Calu3 (cell line): ENCODE data around the gene ACTN1. TPM values are rescaled to one million over a fixed set of nuclear protein-coding genes. Genes with fewer than 3 reads are reported as not detected.

ENCODE experiments used
- BruUV-seq: library from RNA; stranded (reverse); fragments of 400-500 nt; replicated peaks from 2 replicates; lab custom pipeline; 2021; lab: Mats Ljungman, UMichigan
- CTCF ChIA-PET: fragments of 300-600 bp; sonication (Branson Sonifier 250); formaldehyde crosslinking; loops from one replicate; lab custom pipeline; 2022; ENCODE audit warnings: antibody characterized with exemption; lab: Charles Lee
- DNase-seq: peaks from one replicate; pipeline ENCODE4 v3.0.0; 2022
- H3K27ac Mint-ChIP-seq: one replicate; pipeline ENCODE4 v1.8.0; 2022; ENCODE audit warnings: mixed read lengths; ENCODE audit not compliant: unreplicated experiment
- H3K27me3 Mint-ChIP-seq: one replicate; pipeline ENCODE4 v1.8.0; 2022; ENCODE audit warnings: mixed read lengths; ENCODE audit not compliant: unreplicated experiment
- H3K36me3 Mint-ChIP-seq: one replicate; pipeline ENCODE4 v1.8.0; 2022; ENCODE audit warnings: mild to moderate bottlenecking, moderate library complexity, mixed read lengths; ENCODE audit not compliant: insufficient read depth, unreplicated experiment
- H3K4me1 Mint-ChIP-seq: one replicate; pipeline ENCODE4 v1.8.0; 2022; ENCODE audit warnings: mild to moderate bottlenecking, low read depth, mixed read lengths; ENCODE audit not compliant: unreplicated experiment
- H3K4me3 Mint-ChIP-seq: one replicate; pipeline ENCODE4 v1.8.0; 2022; ENCODE audit warnings: mild to moderate bottlenecking, low read depth, moderate library complexity, mixed read lengths; ENCODE audit not compliant: unreplicated experiment
- H3K9me3 Mint-ChIP-seq: one replicate; pipeline ENCODE4 v1.8.0; 2022; ENCODE audit warnings: low read depth, mixed read lengths; ENCODE audit not compliant: unreplicated experiment
- intact Hi-C: fragments of 100-400 bp; cut with micrococcal nuclease; formaldehyde crosslinking; loops from one replicate; pipeline ENCODE4 v1.10.0; 2022; ENCODE audit not compliant: unreplicated experiment
- total RNA-seq: library from RNA; stranded (reverse); gene quantifications from 2 replicates; pipeline ENCODE4 v1.2.3, GENCODE V29; 2022
- TF ChIP-seq, protein P1 (sequence below): fragments of 200-600 bp; IDR thresholded peaks from one replicate; pipeline ENCODE4 v1.8.0; 2022; ENCODE audit warnings: antibody characterized with exemption; ENCODE audit not compliant: unreplicated experiment

Gene ACTN1
- total RNA-seq, 1 experiment from 2014 or later = 326 TPM

DNA sequence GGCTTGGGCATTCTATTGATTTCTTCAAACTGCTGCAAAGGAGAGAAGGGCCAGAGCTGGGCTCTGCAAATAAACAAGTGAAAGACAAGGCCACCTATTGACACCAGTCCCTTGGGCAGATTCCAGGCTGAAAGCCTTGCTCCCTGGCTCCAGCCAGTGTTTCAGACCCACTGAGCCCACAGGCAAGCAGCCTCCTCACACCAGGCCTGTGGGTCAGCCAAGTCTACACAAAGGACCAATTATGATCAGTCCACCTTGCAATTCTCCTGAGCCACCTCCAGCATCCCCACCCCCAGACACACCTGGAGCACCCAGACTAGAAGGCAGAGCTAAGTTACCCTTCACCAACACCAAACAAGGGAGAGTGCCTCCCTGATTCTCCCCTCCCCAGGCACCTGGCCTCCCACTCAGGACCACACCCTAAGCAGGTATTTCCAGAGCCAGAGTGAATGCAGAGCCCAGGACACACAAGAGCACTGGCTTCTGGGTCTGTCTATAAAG is 13.8 kb downstream of the ACTN1 start:
- peak overlapping the region; percentile 86 for H3K27ac Mint-ChIP-seq
- peak; percentile 72 for DNase-seq
- H3K27me3 Mint-ChIP-seq = no peaks in the 10 kb centered on the region
- peaks cover 64% of the 10 kb centered on the region for H3K4me1 Mint-ChIP-seq
- TF ChIP-seq, protein P1, sequence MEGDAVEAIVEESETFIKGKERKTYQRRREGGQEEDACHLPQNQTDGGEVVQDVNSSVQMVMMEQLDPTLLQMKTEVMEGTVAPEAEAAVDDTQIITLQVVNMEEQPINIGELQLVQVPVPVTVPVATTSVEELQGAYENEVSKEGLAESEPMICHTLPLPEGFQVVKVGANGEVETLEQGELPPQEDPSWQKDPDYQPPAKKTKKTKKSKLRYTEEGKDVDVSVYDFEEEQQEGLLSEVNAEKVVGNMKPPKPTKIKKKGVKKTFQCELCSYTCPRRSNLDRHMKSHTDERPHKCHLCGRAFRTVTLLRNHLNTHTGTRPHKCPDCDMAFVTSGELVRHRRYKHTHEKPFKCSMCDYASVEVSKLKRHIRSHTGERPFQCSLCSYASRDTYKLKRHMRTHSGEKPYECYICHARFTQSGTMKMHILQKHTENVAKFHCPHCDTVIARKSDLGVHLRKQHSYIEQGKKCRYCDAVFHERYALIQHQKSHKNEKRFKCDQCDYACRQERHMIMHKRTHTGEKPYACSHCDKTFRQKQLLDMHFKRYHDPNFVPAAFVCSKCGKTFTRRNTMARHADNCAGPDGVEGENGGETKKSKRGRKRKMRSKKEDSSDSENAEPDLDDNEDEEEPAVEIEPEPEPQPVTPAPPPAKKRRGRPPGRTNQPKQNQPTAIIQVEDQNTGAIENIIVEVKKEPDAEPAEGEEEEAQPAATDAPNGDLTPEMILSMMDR = no peak
- BruUV-seq = no TSS peak
- intact Hi-C loops = no loop called here
- H3K36me3 Mint-ChIP-seq = peaks cover 53% of the 10 kb centered on the region
- CTCF ChIA-PET = interaction anchor here (1.2 to 2.1 kb wide), 2 partner anchors 12 to 25 kb away, joined by 4 to 5 read pairs; no protein-coding TSS in a partner anchor
- no peaks in the 10 kb centered on the region for H3K9me3 Mint-ChIP-seq
- H3K4me3 Mint-ChIP-seq = peak overlapping the region; percentile 54

DNA sequence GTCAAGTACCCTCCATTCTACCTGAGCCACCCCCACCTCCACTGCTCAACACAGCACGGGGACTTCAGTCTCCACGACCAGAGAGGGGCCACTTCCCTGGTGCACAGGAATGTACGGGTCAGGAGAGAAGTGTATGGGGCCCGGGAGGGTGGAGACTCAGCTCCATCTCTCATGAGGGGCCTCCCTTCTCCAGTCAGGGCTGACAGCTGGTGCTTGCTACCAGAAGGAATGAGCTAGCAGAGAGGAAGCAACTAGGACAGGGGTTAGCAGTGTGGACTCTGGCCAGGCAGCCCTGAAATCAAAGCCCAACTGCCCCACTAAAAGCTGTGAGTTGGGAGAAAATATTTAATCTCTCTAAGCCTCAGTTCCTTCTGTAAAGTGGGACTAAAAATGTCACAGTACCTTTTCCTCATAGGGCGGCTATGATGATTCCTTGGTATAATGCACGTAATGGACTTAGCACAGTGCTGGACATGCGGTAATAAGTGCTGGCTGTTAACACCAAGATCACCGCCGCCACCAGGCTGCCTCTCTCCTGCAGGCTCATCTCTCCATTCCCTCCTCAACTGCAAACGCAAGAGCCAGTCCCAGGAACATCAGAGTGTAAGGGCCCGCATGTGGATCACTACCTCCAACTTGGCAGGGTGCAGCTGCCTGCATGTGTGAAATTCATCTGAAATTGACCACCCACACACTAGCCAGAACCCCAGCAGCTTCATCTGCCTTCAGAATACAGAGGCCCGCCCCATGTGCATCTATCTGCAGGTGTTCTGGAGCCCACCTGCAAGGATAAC is 14.6 kb downstream of the ACTN1 start:
- intact Hi-C loops = no loop called here
- CTCF ChIA-PET = interaction anchor here (2.1 kb wide), 1 partner anchor 25 kb away, joined by 5 read pairs; no protein-coding TSS in a partner anchor
- H3K4me1 Mint-ChIP-seq = peaks cover 64% of the 10 kb centered on the region
- peaks cover 51% of the 10 kb centered on the region for H3K36me3 Mint-ChIP-seq
- no peaks in the 10 kb centered on the region for H3K27me3 Mint-ChIP-seq
- H3K4me3 Mint-ChIP-seq = peak overlapping the region; percentile 54
- no peaks in the 10 kb centered on the region for H3K9me3 Mint-ChIP-seq
- no peak for DNase-seq
- TF ChIP-seq, protein P1 = no peak
- H3K27ac Mint-ChIP-seq = peak overlapping the region; percentile 43
- BruUV-seq = no TSS peak

DNA sequence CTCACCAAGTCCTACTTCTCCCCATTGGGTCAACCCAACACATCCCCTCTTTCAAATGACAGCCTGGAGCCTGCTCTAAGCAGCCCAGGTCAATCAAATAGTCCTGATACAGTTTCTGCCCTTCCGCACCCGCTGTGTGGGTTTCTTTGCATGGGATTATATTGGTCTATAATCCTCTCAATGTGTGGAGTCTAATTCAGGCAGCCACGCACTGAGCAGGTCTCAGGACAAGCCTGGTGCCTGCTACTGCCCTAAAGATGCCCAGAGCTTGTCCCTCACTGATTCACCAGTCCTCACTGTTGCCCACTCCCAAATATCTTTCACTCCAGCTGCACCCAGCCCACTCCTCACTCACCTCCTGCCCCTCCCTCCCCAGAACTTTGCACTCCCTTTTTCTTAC is 16.4 kb downstream of the ACTN1 start:
- peak overlapping the region; percentile 25 for H3K27ac Mint-ChIP-seq
- H3K27me3 Mint-ChIP-seq = no peaks in the 10 kb centered on the region
- H3K9me3 Mint-ChIP-seq = no peaks in the 10 kb centered on the region
- peaks cover 70% of the 10 kb centered on the region for H3K4me1 Mint-ChIP-seq
- DNase-seq = no peak
- CTCF ChIA-PET = no interaction called here
- intact Hi-C loops = loop anchor here (2.0 kb wide), 1 partner anchor 14 kb away; no protein-coding TSS in a partner anchor
- H3K36me3 Mint-ChIP-seq = peaks cover 52% of the 10 kb centered on the region
- no peak overlapping the region for H3K4me3 Mint-ChIP-seq
- TF ChIP-seq, protein P1 = no peak
- BruUV-seq = no TSS peak

DNA sequence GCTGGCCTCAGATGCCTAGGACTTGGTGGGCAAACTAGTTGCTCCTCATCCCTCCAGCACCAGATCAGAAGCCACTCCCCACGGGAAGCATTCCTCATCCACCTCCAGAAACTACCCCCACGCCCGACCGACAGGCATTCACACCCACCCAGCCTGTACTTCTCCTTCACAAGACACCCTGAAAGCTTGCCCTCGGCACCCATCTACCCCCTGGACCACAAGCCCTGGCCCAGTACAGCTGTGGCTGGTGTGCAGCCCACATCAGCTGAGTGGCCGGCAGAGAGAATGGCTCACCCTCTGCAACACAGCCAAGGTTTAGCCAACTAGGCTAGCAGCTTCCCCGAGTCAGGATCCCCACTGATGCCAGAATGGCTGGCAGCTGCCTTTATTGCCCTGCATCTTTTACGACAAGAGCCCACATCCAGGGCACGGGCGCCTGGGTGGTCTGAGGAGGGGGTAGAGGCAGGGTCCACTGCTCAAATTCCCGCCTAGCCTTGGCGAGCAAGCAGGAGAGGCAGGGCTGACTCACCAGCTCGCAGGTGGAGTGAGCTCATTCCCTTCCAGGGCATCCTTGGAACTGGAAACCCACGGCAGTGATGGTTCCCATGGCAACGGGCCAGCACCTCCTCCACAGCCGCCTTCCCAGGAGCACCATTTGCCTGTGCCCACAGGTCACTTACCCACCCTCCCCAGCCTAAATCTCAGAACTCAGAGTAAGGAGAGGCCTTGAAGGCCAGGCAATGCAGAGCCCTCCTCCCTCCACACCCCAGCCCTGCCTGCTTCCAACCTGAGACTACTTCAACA is 17.1 kb downstream of the ACTN1 start:
- no TSS peak for BruUV-seq
- Mint-ChIP-seq H3K9me3 (no peaks in the 10 kb centered on the region), H3K4me1 (peaks cover 68% of the 10 kb centered on the region), H3K27ac (peak overlapping the region; percentile 25), H3K27me3 (no peaks in the 10 kb centered on the region), H3K4me3 (no peak overlapping the region), H3K36me3 (peaks cover 46% of the 10 kb centered on the region)
- CTCF ChIA-PET = interaction anchor here (0.7 kb wide), 1 partner anchor 75 kb away, joined by 3 read pairs; no protein-coding TSS in a partner anchor
- peak; percentile 67 for DNase-seq
- TF ChIP-seq, protein P1 = no peak
- intact Hi-C loops = loop anchor here (2.0 kb wide), 1 partner anchor 15 kb away; no protein-coding TSS in a partner anchor
